Natural killer cell (primary cell): ENCODE data around the gene ARFGEF2. TPM values are rescaled to one million over a fixed set of nuclear protein-coding genes. Genes with fewer than 3 reads are reported as not detected.

Experiments used
- ATAC-seq, 3 donors: fragments of 150-1000 bp in 2 of 3; fragments of 200-7000 bp in 1 of 3; cut with Tn5 transposase; 1 replicate in 1 of 3; 2 replicates in 2 of 3; pipeline ENCODE4 v1.10.0; 2021; ENCODE audit warnings: mild to moderate bottlenecking in 2 of 3, moderate library complexity in 2 of 3
- DNase-seq, 2 donors: peaks; one replicate each; pipeline versions ENCODE4 v3.0.0 to v3.0.0-alpha.2; 2013 to 2021; ENCODE audit warnings: mixed read lengths in 1 of 2
- H3K27ac ChIP-seq: one replicate; pipeline ENCODE4 v1.5.1; 2013; ENCODE audit warnings: mild to moderate bottlenecking, low read length
- H3K27me3 ChIP-seq: one replicate; pipeline ENCODE4 v1.6.1; 2013; ENCODE audit warnings: low read length; ENCODE audit not compliant: control insufficient read depth, insufficient read depth
- H3K36me3 ChIP-seq: one replicate; pipeline ENCODE4 v1.6.1; 2013; ENCODE audit warnings: low read length; ENCODE audit not compliant: control insufficient read depth, insufficient read depth
- H3K4me1 ChIP-seq: one replicate; pipeline ENCODE4 v1.6.1; 2013; ENCODE audit warnings: low read length; ENCODE audit not compliant: control insufficient read depth, insufficient read depth
- H3K4me3 ChIP-seq: one replicate; pipeline ENCODE4 v1.5.1; 2013; ENCODE audit warnings: low read length
- H3K9me3 ChIP-seq: one replicate; pipeline ENCODE4 v1.6.1; 2013; ENCODE audit warnings: low read length; ENCODE audit not compliant: control insufficient read depth, insufficient read depth
- H3K27ac Mint-ChIP-seq, 2 donors: one replicate each; pipeline ENCODE4 v1.8.0; 2022; ENCODE audit warnings: mild to moderate bottlenecking in 2 of 2, mixed read lengths in 2 of 2, moderate library complexity in 1 of 2
- H3K27me3 Mint-ChIP-seq, 2 donors: one replicate each; pipeline ENCODE4 v1.8.0; 2022; ENCODE audit warnings: low read depth in 2 of 2, mixed read lengths in 2 of 2
- H3K36me3 Mint-ChIP-seq: one replicate; pipeline ENCODE4 v1.8.0; 2022; ENCODE audit warnings: mixed read lengths
- H3K4me1 Mint-ChIP-seq, 2 donors: one replicate each; pipeline ENCODE4 v1.8.0; 2022; ENCODE audit warnings: mixed read lengths in 2 of 2
- H3K4me3 Mint-ChIP-seq: one replicate; pipeline ENCODE4 v1.8.0; 2022; ENCODE audit warnings: mild to moderate bottlenecking, moderate library complexity, mixed read lengths
- H3K9me3 Mint-ChIP-seq, 2 donors: one replicate each; pipeline ENCODE4 v1.8.0; 2022; ENCODE audit warnings: mixed read lengths in 2 of 2
- CTCF ChIP-seq: fragments of 200-600 bp; IDR thresholded peaks from one replicate; pipeline ENCODE4 v1.8.0; 2022; ENCODE audit warnings: antibody characterized with exemption
- WGBS: methylation state at CpG from one replicate; pipeline ENCODE4 v1.1.7; 2013; ENCODE audit warnings: missing lambda C conversion rate; ENCODE audit not compliant: insufficient coverage; 5-methylcytosine and 5-hydroxymethylcytosine counted together
- intact Hi-C: fragments of 100-400 bp; cut with micrococcal nuclease; formaldehyde crosslinking; loops from one replicate; pipeline ENCODE4 v1.14.2; 2022
- total RNA-seq, 4 donors: library from RNA; stranded (reverse); fragments of 120-200 nt in 1 of 4; gene quantifications; one replicate each; pipeline versions ENCODE4 v1.2.3 to v1.2.4, GENCODE V29; 2013 to 2022

The ARFGEF2 gene
- total RNA-seq, 3 donors from 2014 or later (not counting 1 experiment from before 2014, with no cell fraction given), result 22.7 to 26.9 (median 26.9) TPM

GRCh38 chr20:49045440-49046086 is 124.1 kb downstream of the ARFGEF2 start:
- Mint-ChIP-seq H3K9me3 (no peaks in the 10 kb centered on the region), H3K27me3 (no peaks in the 10 kb centered on the region), H3K27ac (peak overlapping the region; percentile 97 to 99), H3K4me1 (peaks cover 29 to 37% of the 10 kb centered on the region in 2 donors), H3K4me3 (peak overlapping the region; percentile 99), H3K36me3 (no peaks in the 10 kb centered on the region)
- H3K9me3 ChIP-seq, result no peaks in the 10 kb centered on the region
- no peak for ATAC-seq
- TF ChIP-seq CTCF, result no peak
- no peak for DNase-seq
- H3K27ac ChIP-seq, result peak overlapping the region; percentile 96
- intact Hi-C loops, result loop anchor here (1.0 to 5.0 kb wide), 5 partner anchors 124 to 233 kb away; partner anchors contain the start of genes ARFGEF2, DDX27, STAU1 and ZNFX1
- WGBS, result 4% methylated on average over 12 of the region's 12 CpGs
- no peaks in the 10 kb centered on the region for H3K27me3 ChIP-seq
- H3K36me3 ChIP-seq, result no peaks in the 10 kb centered on the region
- peak overlapping the region; percentile 100 for H3K4me3 ChIP-seq
- H3K4me1 ChIP-seq, result peaks cover 19% of the 10 kb centered on the region

GRCh38 chr20:49046087-49046900 is 124.8 kb downstream of the ARFGEF2 start, which contains the start of gene CSE1L:
TSS of gene CSE1L (plus strand) at chr20:49046312. CDS start at chr20:49058464, 12,152 bp downstream.
- Histone ChIP-seq H3K9me3 (no peaks in the 10 kb centered on the region), H3K4me3 (peak within 1 kb of the TSS; percentile 100), H3K27ac (peak within 1 kb of the TSS; percentile 96), H3K4me1 (peaks cover 19% of the 10 kb centered on the region), H3K36me3 (no peaks in the 10 kb centered on the region), H3K27me3 (no peaks in the 10 kb centered on the region)
- H3K36me3 Mint-ChIP-seq, result no peaks in the 10 kb centered on the region
- H3K27me3 Mint-ChIP-seq, result no peaks in the 10 kb centered on the region
- WGBS, result under 1% methylated on average over 80 of the region's 80 CpGs
- H3K9me3 Mint-ChIP-seq, result no peaks in the 10 kb centered on the region
- peak; percentile 85 to 95 (median 90) for ATAC-seq
- H3K4me3 Mint-ChIP-seq, result peak within 1 kb of the TSS; percentile 99
- TF ChIP-seq CTCF, result no peak
- intact Hi-C loops, result loop anchor here (1.0 to 5.0 kb wide), 5 partner anchors 125 to 233 kb away; partner anchors contain the start of genes ARFGEF2, DDX27, STAU1 and ZNFX1
- peak; percentile 94 to 97 for DNase-seq
- H3K27ac Mint-ChIP-seq, result peak within 1 kb of the TSS; percentile 97 to 99
- H3K4me1 Mint-ChIP-seq, result peaks cover 29 to 37% of the 10 kb centered on the region in 2 donors

GRCh38 chr20:49052334-49052733 is 130.8 kb downstream of the ARFGEF2 start:
- Mint-ChIP-seq H3K36me3 (no peaks in the 10 kb centered on the region), H3K27ac (no peak overlapping the region), H3K4me3 (no peak overlapping the region), H3K4me1 (peaks cover 23 to 35% of the 10 kb centered on the region in 2 donors), H3K9me3 (no peaks in the 10 kb centered on the region), H3K27me3 (no peaks in the 10 kb centered on the region)
- no peak for TF ChIP-seq CTCF
- no peak overlapping the region for H3K4me3 ChIP-seq
- no peak overlapping the region for H3K27ac ChIP-seq
- no peaks in the 10 kb centered on the region for H3K27me3 ChIP-seq
- intact Hi-C loops, result no loop called here
- WGBS, result 90% methylated on average over 1 of the region's 1 CpG
- ATAC-seq (no peak), DNase-seq (no peak)
- no peaks in the 10 kb centered on the region for H3K9me3 ChIP-seq
- no peaks in the 10 kb centered on the region for H3K36me3 ChIP-seq
- H3K4me1 ChIP-seq, result peaks cover 12% of the 10 kb centered on the region
